Islet precursor cell (in vitro differentiated cells): ENCODE measurements around the gene MGAT5B.

ENCODE experiments used
- DNase-seq: peaks from one replicate; pipeline ENCODE4 v3.0.0-alpha.2; 2018

MGAT5B gene

DNA sequence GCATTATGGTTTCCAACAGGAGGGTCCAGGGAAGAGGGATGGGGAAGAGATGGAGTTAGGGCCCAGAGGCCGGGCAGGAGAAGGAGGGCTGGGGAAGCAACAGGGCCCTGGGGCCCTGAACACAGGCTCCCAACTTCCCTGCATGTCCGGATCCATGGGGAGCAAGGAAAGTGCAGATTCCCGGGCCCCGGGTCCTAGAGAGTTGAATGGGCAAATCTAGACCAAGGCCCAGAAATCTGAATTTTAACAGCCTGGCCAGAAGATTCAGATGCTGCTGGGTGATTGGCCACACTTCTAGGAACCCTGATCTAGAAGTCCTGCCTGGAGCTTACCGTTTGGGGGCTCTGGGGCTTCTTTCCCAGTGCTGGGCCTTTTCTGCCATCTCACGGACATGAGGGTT, 13.2 kb downstream of the MGAT5B start:
- DNase-seq: no peak

DNA sequence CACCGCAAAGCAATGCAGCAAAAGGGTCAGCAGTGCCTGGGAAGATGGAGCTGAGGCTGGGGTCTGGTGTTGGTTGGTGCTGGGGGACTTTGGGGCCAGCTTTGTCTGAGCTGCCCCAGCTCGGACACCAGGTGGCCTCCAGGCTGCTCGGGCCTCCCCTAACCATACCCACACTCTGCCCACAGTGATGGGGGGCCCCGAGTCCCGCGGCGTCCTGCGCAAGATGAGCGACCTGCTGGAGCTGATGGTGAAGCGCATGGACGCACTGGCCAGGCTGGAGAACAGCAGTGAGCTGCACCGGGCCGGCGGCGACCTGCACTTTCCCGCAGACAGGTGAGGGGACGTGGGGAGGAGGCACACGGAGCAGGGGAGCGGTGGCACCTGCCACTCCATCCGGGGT, 13.8 kb downstream of the MGAT5B start:
- DNase-seq: no peak

DNA sequence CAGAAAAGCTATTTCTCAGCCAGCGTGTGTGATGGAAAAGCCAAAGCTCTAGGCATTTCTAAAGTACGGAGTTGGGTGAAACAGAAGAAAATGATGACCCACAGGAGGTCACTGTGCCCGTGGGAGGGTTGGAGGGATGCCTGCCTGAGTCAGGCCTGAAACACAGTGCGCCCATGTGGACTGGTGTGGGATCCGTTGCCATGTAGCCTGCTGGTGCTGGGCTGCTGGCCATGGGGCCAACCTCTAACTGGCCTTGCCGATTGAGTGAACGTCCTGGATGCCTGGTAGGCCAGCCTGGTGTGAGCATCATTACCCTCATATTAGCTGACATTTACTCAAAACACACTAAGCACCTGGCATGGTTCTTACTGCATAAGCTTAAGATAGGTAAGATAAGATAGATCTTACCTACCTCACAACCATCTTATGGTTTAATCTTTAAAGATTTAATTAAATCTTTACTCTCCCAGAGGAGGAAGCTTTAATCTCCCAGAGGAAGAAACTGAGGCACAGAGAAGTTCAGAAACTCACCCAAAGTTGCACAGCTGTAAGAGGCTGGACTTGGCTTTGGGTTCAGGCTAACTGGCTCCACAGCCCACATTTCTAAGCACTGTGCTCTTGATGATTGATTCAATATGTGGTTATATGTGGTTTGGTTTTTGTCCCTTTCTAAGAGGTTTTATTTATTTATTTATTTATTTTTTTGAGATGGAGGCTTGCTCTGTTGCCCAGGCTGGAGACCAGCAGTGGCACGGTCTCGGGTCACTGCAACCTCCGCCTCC, 15.7 kb downstream of the MGAT5B start:
- no peak for DNase-seq

DNA sequence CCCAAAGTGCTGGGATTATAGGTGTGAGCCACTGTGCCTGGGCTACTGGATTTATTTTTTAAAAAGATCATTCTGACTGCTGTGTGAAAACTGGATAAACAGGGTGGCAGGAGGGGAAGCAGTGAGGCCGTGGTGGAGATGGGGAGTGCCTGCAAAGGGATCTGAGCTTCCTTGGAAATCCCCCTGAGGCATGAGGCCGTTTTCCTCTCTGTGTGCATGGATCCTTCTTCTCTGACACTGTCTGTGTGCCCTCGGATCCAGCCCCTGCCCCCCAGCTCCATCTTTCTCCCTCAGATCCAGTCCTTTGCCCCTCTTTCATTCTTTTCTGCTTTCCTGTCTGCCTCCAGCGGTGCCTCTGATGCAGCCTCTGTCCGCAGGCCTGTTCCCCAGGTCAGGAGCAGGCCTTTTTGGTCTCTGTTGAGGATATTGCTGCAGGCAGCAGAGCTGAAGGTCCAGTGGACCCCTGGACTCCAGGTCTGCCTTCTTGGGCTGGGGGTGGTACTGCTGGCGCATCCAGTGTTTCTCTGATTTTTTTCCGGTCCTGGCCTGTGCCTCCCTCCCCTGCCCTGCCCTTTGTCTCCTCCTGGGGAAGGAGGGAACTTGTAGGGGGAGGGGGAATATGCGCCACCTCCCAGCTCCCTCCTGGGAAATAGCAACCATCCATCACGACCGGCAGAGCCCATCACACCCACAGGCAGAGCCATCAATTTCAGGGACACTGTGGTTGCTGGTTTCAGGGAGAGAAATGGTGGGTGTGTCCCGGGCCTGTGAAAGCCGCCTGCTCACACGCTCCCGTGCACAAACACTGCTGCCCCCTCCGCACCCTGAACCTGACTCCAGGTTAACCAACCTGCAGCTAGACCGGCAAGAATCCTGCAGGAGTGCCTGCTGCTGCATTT, 17.0 kb downstream of the MGAT5B start:
- no peak for DNase-seq

DNA sequence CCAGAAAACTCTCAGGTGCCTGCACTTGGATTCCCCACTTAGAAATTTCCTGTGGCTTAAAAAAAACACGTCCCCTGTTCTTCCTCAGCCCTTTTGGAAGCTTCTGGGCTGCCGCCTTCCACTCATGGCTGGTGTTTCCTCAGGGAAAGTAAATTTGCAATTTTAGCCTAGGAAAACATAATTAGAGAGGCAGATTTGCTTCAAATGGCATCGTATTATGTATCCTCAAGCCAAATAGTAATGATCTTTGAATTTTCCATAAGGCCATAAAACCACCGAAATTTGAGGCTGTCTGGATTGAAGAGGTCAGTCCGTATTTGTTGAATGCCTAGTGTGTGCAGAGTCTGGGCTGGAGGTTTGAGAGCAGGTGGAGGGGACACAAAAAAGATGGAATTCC, 17.7 kb downstream of the MGAT5B start:
- no peak for DNase-seq

DNA sequence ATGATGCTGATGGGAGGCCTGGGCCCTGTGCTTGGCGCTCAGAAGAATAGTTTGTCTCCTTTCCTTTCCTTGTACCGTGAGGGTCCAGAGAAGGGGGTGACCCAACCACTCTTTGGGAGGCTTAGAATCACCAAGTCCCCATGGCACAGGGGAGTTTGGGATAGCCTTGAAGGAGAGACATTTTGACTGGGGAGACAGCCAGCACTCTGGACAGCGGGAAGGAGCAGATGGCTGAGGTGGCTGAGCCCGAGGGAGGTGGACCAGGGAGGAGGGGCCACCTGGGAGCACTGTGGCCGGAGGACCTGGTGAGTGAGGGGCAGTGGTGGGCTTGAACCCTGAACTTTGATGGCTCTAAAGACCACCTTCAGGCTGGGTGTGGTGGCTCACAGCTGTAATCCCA, 18.2 kb downstream of the MGAT5B start:
- no peak for DNase-seq

DNA sequence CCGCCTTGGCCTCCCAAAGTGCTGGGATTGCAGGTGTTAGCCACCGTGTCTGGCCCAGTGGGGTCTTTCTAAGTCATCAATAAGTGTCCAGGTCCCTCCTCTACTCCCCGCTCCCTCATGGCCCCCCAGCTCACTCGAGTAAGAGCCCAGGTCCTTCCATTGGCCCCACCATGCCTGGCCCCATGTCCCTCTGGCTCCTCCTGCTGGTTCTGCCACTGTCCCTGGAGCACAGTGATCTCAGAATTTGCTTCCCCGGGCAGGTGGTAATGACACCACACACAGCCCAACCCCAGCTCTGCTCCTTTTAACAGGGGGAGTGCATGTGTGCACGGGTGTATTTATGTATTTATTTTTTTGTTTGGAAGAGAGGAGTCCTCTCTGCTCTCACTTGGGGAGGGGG, 19.6 kb downstream of the MGAT5B start:
- no peak for DNase-seq

DNA sequence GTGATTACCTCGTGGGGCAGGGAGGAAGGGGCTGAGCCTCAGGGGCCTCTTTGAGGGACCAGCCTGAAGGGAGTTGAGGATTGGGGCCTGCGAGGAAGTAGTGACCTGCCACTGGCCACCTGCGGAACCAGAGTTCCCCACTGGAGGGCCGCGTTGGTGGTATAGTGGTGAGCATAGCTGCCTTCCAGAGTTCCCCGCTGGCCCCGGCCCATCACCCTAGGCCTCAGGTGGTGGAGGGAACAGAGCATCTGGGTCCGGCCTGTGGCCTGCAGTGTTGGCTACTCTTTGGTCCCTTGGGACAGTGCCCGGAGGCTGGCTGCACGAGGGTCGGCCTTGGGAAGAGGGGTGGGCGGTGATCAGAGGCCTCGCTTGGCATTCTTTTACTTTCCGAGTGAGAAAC, 20.5 kb downstream of the MGAT5B start:
- peak; percentile 79 for DNase-seq

DNA sequence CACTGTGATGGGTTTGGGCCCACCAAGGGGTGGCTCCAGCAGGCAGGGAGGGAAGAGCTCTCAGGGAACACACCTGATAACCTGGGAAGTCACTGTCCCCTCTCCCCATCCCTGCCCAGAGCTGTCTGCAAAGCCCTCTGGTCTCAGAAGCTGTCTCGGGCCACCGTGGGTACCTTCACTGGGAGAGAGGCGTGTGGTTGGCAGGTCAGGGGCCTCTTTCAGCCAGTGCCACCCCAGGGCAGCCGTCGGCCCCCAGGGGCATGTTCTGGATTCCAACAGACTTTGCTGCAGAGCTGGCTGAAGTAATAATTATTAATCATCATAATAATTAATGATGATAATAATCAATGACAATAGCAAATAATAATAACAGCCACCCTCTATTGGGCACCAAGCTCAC, 21.1 kb downstream of the MGAT5B start:
- no peak for DNase-seq

DNA sequence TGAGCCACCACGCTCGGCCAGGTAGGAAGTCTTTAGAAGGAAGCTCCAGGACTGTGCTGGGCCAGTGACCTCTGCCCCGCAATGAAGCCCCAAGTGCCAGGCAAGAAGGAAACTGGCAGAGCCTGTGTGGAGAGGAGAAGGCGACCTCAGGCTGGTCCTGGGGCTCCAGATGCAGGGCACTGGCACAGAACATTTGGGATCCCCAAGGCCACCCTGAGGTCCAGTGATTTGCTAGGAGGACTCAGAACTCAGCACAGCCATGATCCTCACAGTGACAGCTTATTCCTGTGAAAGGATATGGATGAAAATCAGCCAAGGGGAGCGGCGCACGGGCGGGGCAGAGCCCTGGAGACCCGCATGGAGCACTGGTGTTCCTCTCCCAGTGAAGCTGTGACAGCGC, 24.1 kb downstream of the MGAT5B start:
- DNase-seq: no peak

DNA sequence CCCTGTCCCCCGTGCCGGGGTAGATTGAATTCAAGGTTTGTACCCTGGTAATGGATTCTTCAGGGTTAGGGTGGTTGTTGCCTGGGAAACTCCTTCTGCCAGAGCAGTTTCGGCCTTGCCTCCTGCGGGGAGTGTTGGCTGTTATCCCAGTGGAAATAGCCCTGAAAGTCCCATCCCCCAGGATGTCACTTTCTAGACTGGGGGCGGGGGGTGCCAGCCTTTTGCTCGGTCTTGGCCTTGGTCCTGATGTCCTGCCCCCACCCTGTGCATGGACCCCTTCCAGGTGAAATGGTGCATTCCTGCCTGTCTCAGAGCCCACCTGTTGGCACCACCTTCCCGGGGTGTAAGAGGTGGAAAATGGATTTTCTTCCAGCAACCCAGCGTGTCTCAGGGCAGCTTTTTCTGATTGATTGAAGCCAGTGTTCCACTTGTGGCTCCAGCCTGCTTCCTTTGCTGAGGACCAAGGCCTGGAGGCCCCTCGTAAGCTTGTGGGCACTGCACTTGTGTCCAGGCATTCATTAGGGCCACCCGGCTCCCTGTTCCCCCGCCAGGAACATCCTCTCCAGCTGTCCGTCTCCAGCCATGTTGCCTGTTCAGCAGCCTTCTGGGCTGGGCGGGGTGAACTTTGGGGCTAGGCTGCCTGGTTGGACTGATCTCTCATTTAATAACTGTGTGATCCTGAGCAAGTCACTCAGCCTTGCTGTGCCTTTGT, 25.6 kb downstream of the MGAT5B start:
- DNase-seq: no peak

DNA sequence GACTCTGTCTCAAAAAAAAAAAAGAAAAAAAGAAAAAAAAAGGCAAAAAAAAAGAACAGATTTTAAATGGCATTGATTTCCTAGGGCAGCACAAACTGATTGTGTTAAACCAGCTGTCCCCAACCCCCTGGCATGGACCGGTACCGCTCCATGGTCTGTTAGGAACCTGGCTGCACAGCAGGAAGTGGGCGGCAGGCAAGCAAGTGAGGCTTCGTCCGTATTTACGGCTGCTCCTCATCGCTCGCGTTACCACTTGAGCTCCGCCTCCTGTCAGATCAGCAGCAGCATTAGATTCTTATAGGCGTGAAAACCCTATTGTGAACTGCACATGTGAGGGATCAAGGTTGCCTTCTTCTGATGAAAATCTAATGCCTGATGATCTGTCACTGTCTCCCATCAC, 26.6 kb downstream of the MGAT5B start:
- DNase-seq: no peak

DNA sequence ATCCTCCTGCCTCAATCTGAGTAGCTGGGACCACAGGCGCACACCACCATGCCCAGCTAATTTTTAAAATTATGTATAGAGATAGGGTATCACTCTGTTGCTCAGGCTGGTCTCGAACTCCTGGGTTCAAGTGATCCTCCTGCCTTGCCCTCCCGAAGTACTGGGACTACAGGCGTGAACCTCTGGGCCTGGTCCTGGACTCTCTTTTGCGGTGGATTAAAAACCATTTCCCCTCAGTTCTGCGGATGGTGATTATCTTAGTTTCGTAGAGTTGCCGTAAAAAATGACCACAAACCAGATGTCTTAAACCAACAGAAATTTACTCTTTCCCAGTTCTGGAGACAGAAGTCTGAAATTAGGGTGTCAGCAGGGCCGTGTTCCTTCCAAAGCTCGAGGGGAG, 28.8 kb downstream of the MGAT5B start:
- DNase-seq: no peak

DNA sequence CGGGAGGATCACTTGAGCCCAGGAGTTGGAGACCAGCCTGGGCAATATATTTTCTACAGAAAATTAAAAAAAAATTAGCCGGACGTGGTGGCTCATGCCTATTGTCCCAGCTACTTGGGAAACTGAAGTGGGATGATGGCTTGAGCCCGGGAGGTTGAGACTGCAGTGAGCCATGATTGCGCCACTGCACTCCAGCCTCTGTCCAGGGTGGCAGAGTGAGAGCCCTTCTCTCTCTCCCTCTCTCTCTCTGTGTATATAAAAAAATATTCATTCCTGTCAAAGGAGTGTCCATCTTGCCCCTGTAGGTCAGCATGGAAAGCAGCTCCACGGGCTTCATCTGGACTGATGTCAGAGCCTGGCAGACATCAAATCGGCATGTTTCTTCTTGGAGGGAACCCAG, 31.2 kb downstream of the MGAT5B start:
- DNase-seq: no peak

DNA sequence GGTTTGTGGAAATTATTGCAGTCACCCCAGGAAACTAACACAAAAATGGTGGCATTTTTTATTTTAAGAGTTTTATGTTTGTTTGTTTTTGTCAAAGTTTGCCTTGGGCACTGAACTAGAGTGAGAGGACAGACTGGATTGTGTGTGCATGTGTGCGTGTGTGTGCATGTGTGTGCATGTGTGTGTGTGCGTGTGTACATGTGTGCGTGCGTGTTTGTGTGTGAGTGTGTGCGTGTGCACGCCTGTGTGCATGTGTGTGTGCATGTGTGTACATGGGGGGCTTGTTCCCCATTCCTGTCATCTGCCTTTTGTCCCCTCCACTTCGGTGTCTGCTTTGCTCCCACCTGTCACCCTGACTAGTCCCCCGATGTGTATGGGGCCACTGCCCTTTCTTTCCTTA, 32.5 kb downstream of the MGAT5B start:
- DNase-seq: no peak

DNA sequence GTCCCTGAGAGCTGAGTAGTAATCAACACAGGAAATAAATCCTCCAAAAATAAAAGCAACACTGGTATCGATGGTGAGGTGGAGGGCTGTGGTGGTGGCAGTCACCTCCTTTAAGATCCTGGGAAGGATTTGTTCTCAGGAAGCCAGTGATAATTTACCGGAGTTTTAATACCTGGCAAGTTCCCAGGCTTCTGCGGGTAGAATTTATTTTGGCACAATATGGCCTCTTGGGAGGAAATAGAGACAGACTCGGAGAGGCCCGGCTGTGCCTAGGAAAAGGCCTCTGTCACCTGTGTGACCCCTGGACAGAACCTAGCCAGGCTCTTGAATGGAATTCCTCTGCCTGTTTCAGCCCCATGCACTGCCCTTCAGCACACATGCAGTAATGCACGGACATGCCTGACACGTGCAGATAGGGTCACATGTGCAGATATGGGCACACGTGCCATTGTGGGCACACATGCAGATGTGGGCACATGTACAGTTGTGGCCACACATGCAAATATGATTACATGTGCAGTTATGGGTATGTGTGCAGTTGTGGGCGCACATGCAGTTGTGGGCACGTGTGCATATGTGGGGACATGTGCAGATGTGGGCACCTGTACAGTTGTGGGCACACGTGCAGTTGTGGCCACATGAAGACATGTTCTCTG, 33.5 kb downstream of the MGAT5B start:
- DNase-seq: no peak

DNA sequence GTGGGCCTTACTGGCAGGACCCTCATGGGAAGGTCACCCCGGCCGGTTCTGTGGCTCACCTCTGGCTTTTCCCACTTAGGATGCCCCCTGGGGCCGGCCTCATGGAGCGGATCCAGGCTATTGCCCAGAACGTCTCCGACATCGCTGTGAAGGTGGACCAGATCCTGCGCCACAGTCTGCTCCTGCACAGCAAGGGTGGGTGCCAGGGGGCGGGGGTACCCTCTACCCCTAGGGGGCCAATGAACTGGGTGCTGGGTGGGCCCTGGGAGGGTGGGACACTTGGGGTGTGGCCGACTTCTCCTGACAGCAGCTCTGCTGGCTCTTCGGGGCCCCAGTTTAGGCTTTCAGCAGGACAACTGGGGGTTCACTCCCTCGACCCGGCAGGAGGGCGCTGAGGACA, 34.3 kb downstream of the MGAT5B start:
- DNase-seq: no peak

DNA sequence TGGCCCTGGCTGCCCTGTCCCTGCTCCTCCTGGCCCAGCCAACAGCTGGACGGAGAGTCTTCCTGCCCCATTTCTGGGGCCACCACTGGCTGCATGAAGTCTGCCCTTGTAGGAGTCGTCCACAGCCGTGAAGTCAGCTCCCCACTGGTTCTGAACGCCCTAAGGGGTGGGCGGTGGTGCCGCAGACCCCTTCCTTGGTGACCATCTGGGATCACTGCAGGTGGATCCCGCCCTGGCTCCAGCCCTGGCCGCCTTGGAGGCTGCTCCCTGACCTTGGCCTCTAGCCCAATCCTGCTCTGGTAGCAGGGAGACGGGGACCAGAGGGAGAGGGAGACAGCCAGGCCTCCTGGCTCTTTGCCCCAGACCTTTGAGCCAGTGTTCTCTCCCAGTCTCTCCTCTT, 35.4 kb downstream of the MGAT5B start:
- DNase-seq: no peak

DNA sequence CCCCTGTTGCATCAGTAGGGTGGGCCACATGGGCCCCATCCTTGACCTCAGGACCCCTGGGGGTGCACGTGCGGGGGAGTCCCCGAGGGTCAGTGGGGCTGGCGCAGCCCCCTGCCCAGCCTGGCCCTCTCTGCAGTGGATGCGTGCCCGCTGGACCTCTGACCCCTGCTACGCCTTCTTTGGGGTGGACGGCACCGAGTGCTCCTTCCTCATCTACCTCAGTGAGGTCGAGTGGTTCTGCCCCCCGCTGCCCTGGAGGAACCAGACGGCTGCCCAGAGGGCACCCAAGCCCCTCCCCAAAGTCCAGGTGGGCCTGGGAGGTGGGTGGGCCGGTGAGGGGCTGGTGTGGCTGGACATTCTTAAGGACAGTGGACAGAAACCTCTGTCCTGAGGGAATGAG, 35.9 kb downstream of the MGAT5B start:
- DNase-seq: no peak

DNA sequence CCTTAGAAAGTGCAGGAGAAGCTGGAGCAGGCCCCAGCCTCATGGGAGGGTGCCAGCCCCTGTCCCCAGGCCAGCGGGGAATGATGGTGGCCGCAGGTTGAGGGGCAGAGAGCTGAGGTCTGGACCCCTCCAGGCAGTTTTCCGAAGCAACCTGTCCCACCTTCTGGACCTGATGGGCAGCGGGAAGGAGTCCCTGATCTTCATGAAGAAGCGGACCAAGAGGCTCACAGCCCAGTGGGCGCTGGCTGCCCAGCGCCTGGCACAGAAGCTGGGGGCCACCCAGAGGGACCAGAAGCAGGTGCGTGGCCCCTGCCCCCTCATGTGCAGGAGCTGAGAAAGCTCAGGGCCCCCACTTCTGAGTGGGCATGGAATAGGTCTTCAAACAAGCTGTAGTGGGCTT, 36.8 kb downstream of the MGAT5B start:
- no peak for DNase-seq

DNA sequence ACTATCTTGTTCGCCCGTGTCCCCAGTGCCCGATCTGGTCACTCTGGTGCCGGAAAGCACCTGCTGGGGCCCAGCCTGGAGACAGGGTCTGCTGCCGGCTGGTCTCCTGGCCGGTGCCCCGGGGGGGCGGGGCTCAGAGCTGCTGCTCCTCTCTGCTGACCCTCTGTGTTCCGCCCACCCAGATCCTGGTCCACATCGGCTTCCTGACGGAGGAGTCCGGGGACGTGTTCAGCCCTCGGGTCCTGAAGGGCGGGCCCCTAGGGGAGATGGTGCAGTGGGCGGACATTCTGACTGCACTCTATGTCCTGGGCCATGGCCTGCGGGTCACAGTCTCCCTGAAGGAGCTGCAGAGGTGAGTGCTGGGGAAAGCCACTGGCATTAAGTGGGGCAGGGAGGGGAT, 37.6 kb downstream of the MGAT5B start:
- no peak for DNase-seq

DNA sequence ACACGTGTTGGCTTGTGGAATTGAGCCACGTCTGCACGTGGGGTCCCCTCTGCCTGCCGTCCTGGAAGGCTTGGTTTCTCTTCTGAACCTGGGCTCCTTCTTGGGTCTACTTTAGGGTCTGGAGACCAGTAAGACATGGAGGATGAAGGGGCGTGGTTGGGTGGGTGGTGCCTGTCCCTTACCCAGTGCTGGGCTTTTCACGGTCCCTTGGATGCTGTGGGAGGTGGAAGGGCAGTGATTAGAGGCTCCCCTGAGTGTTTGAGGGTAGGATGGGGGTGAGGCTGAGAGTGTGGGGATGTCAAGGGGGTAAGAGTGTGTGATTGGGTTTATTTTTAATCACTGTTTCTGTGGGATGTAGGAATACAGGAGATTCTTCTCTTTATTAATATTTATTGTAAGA, 38.3 kb downstream of the MGAT5B start:
- DNase-seq: no peak

DNA sequence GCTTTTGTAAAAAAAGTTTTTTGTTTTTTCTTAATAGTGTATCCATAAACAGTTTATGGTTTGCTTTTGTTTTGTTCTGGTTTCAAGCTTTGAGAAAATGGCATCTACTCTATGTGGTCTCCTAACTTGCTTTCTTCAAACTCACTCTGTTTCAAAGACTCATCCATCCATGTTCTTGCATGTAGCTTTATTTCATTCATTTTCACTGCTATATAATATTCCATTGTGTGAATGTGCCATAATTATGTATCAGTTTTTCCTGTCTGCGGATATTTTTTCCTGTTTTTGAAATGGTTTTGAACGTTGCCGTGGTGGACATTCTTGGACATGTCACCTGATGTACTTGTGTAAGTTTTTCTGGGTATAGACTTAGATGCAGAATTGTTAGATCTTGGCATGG, 39.1 kb downstream of the MGAT5B start:
- no peak for DNase-seq
